Loucy (cell line): Measurements from ENCODE around the gene TREX2.
A peak's percentile ranks its signal among the peaks of the same experiment; 100 is the strongest.

Source experiments
- H2AFZ ChIP-seq: fragments of 200-600 bp; sonication (generic); 2 replicates; pipeline ENCODE4 v1.6.0; 2016; ENCODE audit warnings: antibody characterized with exemption, mild to moderate bottlenecking, low read length, moderate library complexity
- H3F3A ChIP-seq: fragments of 200-600 bp; 2 replicates; pipeline ENCODE4 v1.6.0; 2016; ENCODE audit warnings: antibody characterized with exemption, low read depth, mild to moderate bottlenecking
- H3K27me3 ChIP-seq: fragments of 200-600 bp; sonication (generic); 2 replicates; pipeline ENCODE4 v1.6.1; 2014; ENCODE audit warnings: low read length, mild to moderate bottlenecking; ENCODE audit not compliant: insufficient read depth, poor library complexity, severe bottlenecking
- H3K36me3 ChIP-seq: fragments of 200-600 bp; sonication (generic); 2 replicates; pipeline ENCODE4 v1.6.1; 2016; ENCODE audit warnings: low read length; ENCODE audit not compliant: insufficient read depth
- H3K4me1 ChIP-seq: fragments of 200-600 bp; sonication (generic); 2 replicates; pipeline ENCODE4 v1.5.1; 2014; ENCODE audit warnings: low read length, mild to moderate bottlenecking; ENCODE audit not compliant: insufficient read depth, poor library complexity, severe bottlenecking
- H3K4me2 ChIP-seq: fragments of 200-600 bp; sonication (generic); 2 replicates; pipeline ENCODE4 v1.6.0; 2014; ENCODE audit warnings: antibody characterized with exemption, low read length, low read depth, mild to moderate bottlenecking; ENCODE audit not compliant: poor library complexity, severe bottlenecking
- H3K4me3 ChIP-seq: fragments of 200-600 bp; sonication (generic); 2 replicates; pipeline ENCODE4 v1.5.1; 2014; ENCODE audit warnings: low read length, mild to moderate bottlenecking, mixed read lengths; ENCODE audit not compliant: poor library complexity, severe bottlenecking
- H3K79me2 ChIP-seq: fragments of 200-600 bp; sonication (generic); 2 replicates; pipeline ENCODE4 v1.6.1; 2014; ENCODE audit warnings: low read length; ENCODE audit not compliant: insufficient read depth
- H3K9ac ChIP-seq: fragments of 200-600 bp; sonication (generic); 2 replicates; pipeline ENCODE4 v1.6.0; 2014; ENCODE audit warnings: mild to moderate bottlenecking, low read depth, low read length, moderate library complexity; ENCODE audit not compliant: poor library complexity, severe bottlenecking
- H3K9me2 ChIP-seq: fragments of 200-600 bp; sonication (generic); replicated peaks from 2 replicates; pipeline ENCODE4 v1.6.1; 2016; ENCODE audit warnings: low read depth, low read length, mixed read lengths
- H3K9me3 ChIP-seq: fragments of 200-600 bp; sonication (generic); 2 replicates; pipeline ENCODE4 v1.6.1; 2014; ENCODE audit warnings: mild to moderate bottlenecking, antibody characterized with exemption, low read length, low read depth; ENCODE audit not compliant: insufficient read depth
- H4K20me1 ChIP-seq: fragments of 200-600 bp; sonication (generic); 2 replicates; pipeline ENCODE4 v1.6.0; 2014; ENCODE audit warnings: antibody characterized with exemption, low read length, mild to moderate bottlenecking; ENCODE audit not compliant: insufficient read depth, poor library complexity, severe bottlenecking
- EZH2phosphoT487 ChIP-seq: fragments of 200-600 bp; IDR thresholded peaks from 2 replicates; pipeline ENCODE4 v1.6.1; 2018; ENCODE audit warnings: antibody characterized with exemption, mild to moderate bottlenecking, moderate library complexity, borderline replicate concordance
- TF ChIP-seq, protein P1 (sequence below): fragments of 200-600 bp; sonication (generic); conservative IDR thresholded peaks from 2 replicates; pipeline ENCODE4 v1.5.1; 2014; ENCODE audit warnings: mild to moderate bottlenecking, antibody characterized with exemption, low read length

Gene TREX2

DNA sequence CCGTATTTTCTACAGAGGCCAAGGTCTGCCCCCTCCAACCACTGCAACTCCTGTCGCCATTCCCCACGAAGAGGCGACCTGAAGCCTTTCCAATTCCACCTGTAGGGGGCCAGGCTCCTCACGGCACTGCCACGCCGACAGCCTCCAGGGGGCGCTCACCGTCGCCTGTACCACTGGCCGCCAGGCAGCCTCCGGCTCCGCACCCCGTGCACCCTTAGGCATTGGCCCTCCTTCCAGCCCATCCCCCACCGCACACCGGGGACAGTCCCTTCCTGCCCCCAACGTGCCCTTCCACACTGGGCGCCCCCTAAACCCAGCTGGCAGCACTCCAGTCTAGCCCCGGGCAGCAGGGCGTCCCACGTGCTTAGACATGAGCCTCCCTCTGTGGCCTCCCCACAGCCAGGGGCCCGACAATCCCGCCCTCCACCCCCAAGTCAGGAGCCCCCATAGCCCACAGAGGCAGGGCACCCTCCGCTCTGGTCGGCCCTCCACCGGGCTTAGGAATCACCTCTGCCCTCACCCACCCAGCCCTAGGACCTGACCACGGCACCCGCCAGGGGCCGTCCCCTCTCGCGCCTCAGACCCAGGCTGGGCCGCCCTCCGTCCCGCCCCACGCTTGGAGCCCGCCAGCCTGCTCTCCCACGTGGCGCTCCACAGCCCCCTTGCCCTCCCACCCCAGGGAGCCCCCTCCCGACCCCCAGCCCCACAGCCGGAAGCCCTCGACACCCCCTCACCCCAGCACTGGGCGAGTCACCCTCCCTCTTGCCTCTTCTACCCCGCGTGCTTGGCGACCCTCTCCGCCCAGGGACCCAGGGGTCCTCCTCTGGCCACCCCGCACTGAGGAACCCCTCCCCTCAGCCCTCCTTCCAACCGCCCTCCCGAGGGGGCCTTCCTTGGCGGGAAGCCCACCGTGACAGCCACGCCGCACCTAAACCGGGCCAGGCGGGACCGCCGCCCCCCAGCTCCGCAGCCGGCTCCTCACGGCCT lies 45.4 kb downstream of the TREX2 start:
- Histone ChIP-seq H3K9ac (no peak overlapping the region), H4K20me1 (no peaks in the 10 kb centered on the region), H3K4me2 (no peak overlapping the region), H3K9me2 (no peaks in the 10 kb centered on the region), H3K4me3 (no peak overlapping the region), H2AFZ (no peak overlapping the region), H3K36me3 (no peaks in the 10 kb centered on the region), H3K9me3 (no peaks in the 10 kb centered on the region), H3F3A (no peaks in the 10 kb centered on the region), H3K79me2 (no peaks in the 10 kb centered on the region), H3K4me1 (no peaks in the 10 kb centered on the region), H3K27me3 (no peaks in the 10 kb centered on the region)
- TF ChIP-seq, protein P1, sequence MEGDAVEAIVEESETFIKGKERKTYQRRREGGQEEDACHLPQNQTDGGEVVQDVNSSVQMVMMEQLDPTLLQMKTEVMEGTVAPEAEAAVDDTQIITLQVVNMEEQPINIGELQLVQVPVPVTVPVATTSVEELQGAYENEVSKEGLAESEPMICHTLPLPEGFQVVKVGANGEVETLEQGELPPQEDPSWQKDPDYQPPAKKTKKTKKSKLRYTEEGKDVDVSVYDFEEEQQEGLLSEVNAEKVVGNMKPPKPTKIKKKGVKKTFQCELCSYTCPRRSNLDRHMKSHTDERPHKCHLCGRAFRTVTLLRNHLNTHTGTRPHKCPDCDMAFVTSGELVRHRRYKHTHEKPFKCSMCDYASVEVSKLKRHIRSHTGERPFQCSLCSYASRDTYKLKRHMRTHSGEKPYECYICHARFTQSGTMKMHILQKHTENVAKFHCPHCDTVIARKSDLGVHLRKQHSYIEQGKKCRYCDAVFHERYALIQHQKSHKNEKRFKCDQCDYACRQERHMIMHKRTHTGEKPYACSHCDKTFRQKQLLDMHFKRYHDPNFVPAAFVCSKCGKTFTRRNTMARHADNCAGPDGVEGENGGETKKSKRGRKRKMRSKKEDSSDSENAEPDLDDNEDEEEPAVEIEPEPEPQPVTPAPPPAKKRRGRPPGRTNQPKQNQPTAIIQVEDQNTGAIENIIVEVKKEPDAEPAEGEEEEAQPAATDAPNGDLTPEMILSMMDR, result peak; percentile 77
- TF ChIP-seq EZH2phosphoT487, result no peak

DNA sequence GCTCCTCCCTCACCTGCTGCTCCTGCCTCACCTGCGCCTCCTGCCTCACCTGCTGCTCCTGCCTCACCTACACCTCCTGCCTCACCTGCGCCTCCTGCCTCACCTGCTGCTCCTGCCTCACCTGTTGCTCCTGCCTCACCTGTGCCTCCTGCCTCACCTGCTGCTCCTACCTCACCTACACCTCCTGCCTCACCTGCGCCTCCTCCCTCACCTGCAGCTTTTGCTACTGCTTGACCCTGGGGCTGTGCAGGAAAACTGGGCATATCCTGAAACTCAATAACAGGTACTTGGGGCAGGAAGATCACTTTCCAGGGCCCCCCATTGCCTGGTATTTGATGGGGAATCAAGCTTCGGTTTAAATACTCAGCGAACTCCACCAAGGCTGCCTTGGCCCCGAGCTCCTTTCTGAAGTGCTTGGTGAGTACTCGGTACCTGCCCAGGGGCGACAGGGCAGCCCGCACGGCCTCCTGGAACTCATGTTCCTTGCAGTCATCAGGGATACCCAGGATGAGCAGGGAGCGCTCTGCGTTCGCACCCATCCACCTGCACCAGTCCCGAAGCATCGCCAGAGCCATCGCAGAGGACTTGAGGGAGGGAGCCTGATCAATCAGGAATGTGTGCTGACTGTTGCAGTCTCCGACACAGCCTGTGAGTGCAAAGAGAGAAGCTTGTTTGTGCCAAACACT lies 47.4 kb downstream of the TREX2 start:
- H3K9me3 ChIP-seq, result no peaks in the 10 kb centered on the region
- H4K20me1 ChIP-seq, result no peaks in the 10 kb centered on the region
- H3F3A ChIP-seq, result no peaks in the 10 kb centered on the region
- H3K27me3 ChIP-seq, result no peaks in the 10 kb centered on the region
- no peaks in the 10 kb centered on the region for H3K36me3 ChIP-seq
- no peak overlapping the region for H2AFZ ChIP-seq
- no peaks in the 10 kb centered on the region for H3K4me1 ChIP-seq
- no peak overlapping the region for H3K9ac ChIP-seq
- no peak overlapping the region for H3K4me2 ChIP-seq
- H3K4me3 ChIP-seq, result no peak overlapping the region
- TF ChIP-seq, protein P1, result no peak
- TF ChIP-seq EZH2phosphoT487, result no peak
- H3K79me2 ChIP-seq, result no peaks in the 10 kb centered on the region
- H3K9me2 ChIP-seq, result no peaks in the 10 kb centered on the region

DNA sequence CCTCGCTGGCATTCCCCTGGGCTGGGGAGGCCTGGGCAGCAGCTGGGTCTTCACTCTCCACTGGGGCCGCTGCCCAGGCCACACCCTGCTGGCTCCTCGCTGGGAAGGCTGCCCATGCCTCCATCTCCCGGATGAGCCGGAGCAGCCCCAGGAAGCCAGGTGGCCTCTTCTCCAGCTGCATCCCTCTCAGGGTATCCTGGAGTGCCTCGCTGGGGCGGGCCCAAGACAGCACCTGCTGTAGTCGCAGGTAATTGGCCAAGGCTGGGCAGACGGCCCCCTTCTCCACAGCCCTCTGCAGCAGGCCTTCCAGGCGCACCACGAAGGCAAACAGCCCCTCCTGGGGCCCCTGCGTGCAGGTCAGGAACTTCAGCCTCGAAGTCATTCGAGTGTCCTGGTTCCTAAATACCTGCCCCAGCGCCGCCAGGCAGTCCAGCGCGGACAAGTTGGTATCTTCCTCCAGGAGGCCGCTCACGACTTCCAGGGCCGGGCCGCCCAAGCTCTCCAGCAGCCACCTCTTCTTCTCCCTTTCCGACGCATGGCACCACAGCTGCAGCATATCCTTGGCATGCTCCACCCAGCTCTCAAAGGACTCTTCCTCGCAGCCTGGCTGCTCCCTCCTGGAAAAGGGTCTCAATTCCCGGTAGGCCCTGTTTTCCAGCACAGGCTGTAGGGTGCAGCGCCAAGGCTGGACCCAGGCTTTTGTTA lies 48.4 kb downstream of the TREX2 start:
- no peaks in the 10 kb centered on the region for H3K4me1 ChIP-seq
- no peaks in the 10 kb centered on the region for H3K9me3 ChIP-seq
- TF ChIP-seq EZH2phosphoT487, result no peak
- TF ChIP-seq, protein P1, result no peak
- no peak overlapping the region for H2AFZ ChIP-seq
- no peaks in the 10 kb centered on the region for H3K36me3 ChIP-seq
- no peak overlapping the region for H3K4me2 ChIP-seq
- H3K4me3 ChIP-seq, result no peak overlapping the region
- no peaks in the 10 kb centered on the region for H3K79me2 ChIP-seq
- no peak overlapping the region for H3K9ac ChIP-seq
- no peaks in the 10 kb centered on the region for H4K20me1 ChIP-seq
- H3F3A ChIP-seq, result no peaks in the 10 kb centered on the region
- H3K9me2 ChIP-seq, result no peaks in the 10 kb centered on the region
- no peaks in the 10 kb centered on the region for H3K27me3 ChIP-seq
